Cortex of kidney (tissue), 1 donor: ENCODE measurements around the gene ANK3.

Experiments used
- DNase-seq: peaks from one replicate; lab custom pipeline; 2025; lab: John Stamatoyannopoulos, UW

ANK3 gene

DNA sequence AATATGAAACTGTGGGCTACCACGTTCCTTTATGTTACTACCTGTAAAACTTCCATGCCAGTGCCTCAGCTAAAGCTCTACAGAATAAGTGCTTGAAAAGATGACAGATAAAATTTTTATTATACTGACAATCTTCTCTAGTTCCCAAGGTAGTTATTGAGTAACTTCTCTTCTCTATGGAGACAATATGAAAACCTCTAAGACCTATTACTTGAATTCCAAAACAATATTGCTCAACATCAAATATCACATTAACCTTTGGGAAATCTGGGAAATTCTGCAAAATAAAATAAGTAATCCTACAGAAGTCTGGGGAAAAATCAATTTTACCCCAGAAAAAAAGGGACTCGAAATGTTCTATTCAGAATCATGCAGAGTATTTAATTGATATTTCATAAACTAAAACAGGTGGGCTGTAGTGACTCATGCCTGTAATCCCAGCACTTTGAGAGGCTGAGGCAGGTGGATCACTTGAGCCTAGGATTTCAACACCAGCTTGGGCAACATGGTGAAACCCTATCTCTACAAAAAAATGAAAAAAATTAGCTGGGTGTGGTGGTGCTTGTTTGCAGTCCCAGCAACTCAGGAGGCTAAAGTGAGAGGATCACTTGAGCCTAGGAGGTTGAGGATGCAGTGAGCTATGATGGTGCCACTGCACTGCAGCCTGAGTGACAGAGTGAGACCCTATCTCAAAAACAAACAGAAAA, 23.8 kb upstream of the ANK3 start:
- no peak for DNase-seq

DNA sequence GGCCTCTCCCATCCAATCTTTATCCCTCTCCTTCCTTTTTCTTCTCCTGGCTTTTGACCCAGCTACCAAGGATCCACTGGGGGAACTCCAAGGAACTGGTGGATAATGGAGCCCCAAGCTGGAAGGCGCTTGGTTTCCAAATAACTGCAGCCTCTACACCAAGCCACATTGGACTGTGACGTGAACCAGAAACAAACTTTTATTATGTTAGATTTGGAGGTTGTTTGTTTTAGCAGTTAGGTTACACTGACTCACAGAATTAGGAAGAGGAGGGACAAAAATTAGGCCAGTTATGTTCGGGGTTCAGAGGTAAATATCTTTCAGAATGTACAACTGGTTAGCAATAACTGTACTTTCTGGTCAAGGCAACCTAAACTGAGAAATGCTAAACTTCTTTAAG, 21.3 kb upstream of the ANK3 start:
- DNase-seq = no peak

GRCh38 chr10:60409202-60409601, 19.5 kb upstream of the ANK3 start:
- no peak for DNase-seq

GRCh38 chr10:60406182-60406581, 16.5 kb upstream of the ANK3 start:
- no peak for DNase-seq

- no peak for DNase-seq
Observed at GRCh38 chr10:60405172-60405571, 15.5 kb upstream of the ANK3 start.

- DNase-seq = no peak
Observed at GRCh38 chr10:60403168-60403873, 13.6 kb upstream of the ANK3 start.

GRCh38 chr10:60400366-60400765, 10.7 kb upstream of the ANK3 start:
- DNase-seq = no peak

- no peak for DNase-seq
Observed at GRCh38 chr10:60399328-60399727, 9.7 kb upstream of the ANK3 start.

- DNase-seq = no peak
Observed at GRCh38 chr10:60397792-60398191, 8.1 kb upstream of the ANK3 start.

- no peak for DNase-seq
Observed at GRCh38 chr10:60396766-60397165, 7.1 kb upstream of the ANK3 start.

DNA sequence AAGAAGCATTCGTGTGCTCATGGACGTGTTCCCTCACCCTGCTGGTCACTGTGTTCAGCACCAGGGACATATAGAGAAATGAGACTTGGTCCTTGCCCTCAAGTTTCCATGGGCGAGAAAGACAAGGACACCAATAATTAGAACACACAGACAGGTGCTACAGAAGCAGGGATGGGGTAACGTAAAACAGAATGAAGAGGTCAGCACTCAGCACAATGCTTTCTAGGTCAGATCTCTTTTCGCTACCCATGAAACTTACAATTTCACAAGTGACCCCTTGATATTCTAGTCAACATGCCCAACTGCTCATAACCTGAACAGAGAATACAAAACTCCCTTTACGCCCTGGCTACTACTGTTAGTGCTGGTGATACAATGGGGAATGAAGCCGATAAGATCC, 6.0 kb upstream of the ANK3 start:
- DNase-seq = no peak

DNA sequence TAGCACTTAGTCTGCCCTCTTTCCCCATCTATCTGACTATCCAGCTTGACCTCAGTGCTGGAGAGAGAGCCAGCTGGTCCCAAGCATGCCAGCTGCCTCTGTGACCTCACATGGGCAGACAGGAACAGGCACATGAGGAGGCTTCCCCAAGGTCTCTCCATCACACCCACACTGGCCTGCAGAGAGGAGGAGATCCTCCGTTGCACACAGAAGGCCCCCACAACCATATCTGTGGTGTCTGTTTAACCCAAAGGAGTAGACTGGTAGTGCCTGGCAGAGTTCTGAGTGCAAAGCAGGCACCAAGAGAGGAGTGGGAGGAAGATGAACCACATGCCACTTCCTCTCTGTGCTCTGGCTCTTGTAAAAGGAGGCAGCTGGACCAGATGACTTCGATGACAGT, 4.8 kb upstream of the ANK3 start:
- DNase-seq = no peak

GRCh38 chr10:60390224-60390626, 550 bp upstream of the ANK3 start:
- DNase-seq = no peak

- no peak for DNase-seq
Observed at GRCh38 chr10:60388709-60389301, 870 bp downstream of the ANK3 start.

DNA sequence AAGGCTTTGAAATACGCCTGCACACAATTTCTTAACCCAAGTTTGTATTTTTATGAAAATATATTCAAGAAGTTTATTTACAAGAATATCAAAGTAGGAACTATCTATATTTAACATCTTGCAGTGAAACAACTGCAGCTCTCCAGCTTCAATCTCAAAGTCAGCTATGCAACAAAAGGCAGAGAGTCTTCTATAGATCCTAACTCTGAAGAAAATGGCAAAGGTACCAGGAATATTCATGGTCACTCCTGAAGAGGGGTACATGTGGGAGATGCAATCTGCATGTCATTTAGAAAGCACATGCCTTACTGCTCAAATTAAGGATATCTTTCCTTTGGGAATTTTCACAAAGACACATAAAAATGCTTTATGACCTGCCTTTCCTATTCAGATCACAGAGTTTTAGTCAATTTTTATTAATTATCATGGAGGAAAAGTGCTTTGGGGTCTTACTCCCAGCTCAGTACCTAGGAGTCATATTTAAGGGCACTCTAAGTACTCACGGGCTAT, 1.5 kb downstream of the ANK3 start:
- DNase-seq = no peak

GRCh38 chr10:60387531-60387930, 2.1 kb downstream of the ANK3 start:
- DNase-seq = no peak

GRCh38 chr10:60385399-60385738, 4.3 kb downstream of the ANK3 start:
- DNase-seq = no peak

DNA sequence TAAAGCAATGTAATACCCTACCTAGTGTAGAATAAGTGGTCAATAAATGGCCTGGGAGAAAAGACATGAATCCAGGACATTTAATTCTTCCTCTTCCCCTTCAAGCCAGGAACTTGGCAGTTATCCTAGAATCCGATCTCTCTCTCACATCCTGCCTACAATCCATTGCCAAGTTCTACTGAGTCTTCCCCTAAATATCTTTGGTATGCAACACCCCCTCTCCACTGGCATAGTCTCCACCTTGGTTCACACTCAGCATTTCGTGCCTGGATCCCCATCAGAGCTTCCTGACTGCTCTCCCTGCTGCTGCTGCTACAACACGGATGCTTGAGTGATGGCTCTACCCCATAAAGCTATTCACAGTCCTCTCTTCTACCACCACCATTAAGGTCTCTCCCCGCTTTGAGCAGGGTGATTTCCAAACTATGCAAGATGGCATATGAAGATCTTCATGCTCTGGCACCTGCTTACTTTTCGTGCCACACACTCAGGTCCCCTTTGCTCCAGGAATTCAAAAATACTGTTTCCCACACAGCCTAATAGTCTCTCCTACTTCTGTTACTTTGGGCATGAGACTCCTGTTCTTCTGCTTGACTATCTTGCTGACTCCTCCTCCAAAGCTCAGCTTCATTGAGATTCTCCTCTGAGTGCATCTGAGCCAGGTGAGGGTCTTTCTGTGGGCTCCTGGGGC, 4.8 kb downstream of the ANK3 start:
- DNase-seq = no peak

DNA sequence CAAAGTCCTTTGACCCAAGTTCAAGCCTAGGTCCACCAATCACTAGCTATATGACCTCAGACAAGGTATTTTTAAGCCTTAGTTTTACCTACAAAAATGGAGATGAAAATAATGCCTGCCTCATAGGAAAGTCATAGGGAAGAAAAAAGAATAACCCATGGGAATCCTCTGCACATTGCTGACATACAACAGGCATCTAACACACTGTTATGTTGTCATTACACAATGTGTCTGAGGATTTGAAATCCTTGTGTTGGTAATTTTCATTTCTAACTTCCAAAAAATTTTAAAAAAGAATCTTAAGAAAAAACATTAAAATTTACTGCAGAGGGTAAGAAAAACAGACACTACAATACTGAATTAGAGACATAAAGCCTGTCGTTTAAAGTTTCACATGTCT, 5.7 kb downstream of the ANK3 start:
- no peak for DNase-seq

- no peak for DNase-seq
Observed at GRCh38 chr10:60382946-60383681, 6.6 kb downstream of the ANK3 start.

GRCh38 chr10:60380781-60381180, 8.9 kb downstream of the ANK3 start:
- DNase-seq = no peak

DNA sequence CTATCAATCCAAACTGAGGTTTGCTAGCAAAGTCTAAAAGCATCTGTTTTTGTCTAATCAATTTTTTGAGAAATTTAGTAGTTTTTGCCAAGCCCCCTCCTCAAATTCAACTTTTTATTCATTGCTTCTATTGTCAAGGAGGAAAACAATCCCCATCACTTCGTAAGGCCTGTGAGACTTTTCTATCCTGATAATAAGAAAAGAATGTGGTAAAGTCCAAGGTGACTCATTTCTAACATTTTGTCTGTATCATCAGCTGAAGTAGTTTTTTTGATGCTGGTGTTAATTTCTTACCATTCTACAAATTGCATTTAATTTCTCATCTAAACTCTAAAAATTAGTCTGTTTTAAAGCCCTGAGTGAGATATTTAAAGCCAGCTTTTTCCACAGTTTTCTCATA, 11.7 kb downstream of the ANK3 start:
- no peak for DNase-seq
